OCI-LY1 (cell line): ENCODE data around the gene CD46.

Source experiments
- H2AFZ ChIP-seq: fragments of 200-600 bp; sonication (generic), shearing (Covaris generic); 2 replicates; pipeline ENCODE4 v1.6.0; 2014; ENCODE audit warnings: antibody characterized with exemption, mild to moderate bottlenecking, low read length
- H3F3A ChIP-seq: fragments of 200-600 bp; sonication (generic), shearing (Covaris generic); 2 replicates; pipeline ENCODE4 v1.6.0; 2014; ENCODE audit warnings: mild to moderate bottlenecking, antibody characterized with exemption, low read length, moderate library complexity; ENCODE audit not compliant: insufficient read depth
- H3K27ac ChIP-seq: fragments of 200-600 bp; sonication (generic); 2 replicates; pipeline ENCODE4 v1.5.1; 2014; ENCODE audit warnings: low read length, mixed run types, mild to moderate bottlenecking, low read depth; ENCODE audit not compliant: poor library complexity, severe bottlenecking
- H3K27me3 ChIP-seq: fragments of 200-600 bp; sonication (generic); 2 replicates; pipeline ENCODE4 v1.6.0; 2014; ENCODE audit warnings: antibody characterized with exemption, mild to moderate bottlenecking, low read length, moderate library complexity; ENCODE audit not compliant: insufficient read depth
- H3K36me3 ChIP-seq: fragments of 200-600 bp; sonication (generic); 2 replicates; pipeline ENCODE4 v1.6.1; 2014; ENCODE audit warnings: mild to moderate bottlenecking, antibody characterized with exemption, low read length, moderate library complexity, mixed read lengths; ENCODE audit not compliant: insufficient read depth
- H3K4me1 ChIP-seq: fragments of 200-600 bp; sonication (generic); 2 replicates; pipeline ENCODE4 v1.5.1; 2014; ENCODE audit warnings: mild to moderate bottlenecking, low read length, moderate library complexity; ENCODE audit not compliant: insufficient read depth, severe bottlenecking
- H3K4me2 ChIP-seq: fragments of 200-600 bp; sonication (generic), shearing (Covaris generic); 2 replicates; pipeline ENCODE4 v1.6.1; 2014; ENCODE audit warnings: low read length
- H3K4me3 ChIP-seq: fragments of 200-600 bp; sonication (generic); 2 replicates; pipeline ENCODE4 v1.5.1; 2014; ENCODE audit warnings: low read length, low read depth, mild to moderate bottlenecking, mixed read lengths; ENCODE audit not compliant: poor library complexity, severe bottlenecking
- H3K79me2 ChIP-seq: fragments of 200-600 bp; shearing (Covaris generic); 2 replicates; pipeline ENCODE4 v1.6.1; 2016; ENCODE audit warnings: mixed run types, low read length, mixed read lengths; ENCODE audit not compliant: insufficient read depth
- H3K9ac ChIP-seq: fragments of 200-600 bp; sonication (generic), shearing (Covaris generic); 2 replicates; pipeline ENCODE4 v1.6.1; 2014; ENCODE audit warnings: mild to moderate bottlenecking, low read length, mixed read lengths
- H3K9me2 ChIP-seq: fragments of 200-600 bp; sonication (generic), shearing (Covaris generic); 2 replicates; pipeline ENCODE4 v1.6.1; 2014; ENCODE audit warnings: low read depth, mild to moderate bottlenecking, low read length, mixed read lengths
- H3K9me3 ChIP-seq: fragments of 200-600 bp; shearing (Covaris generic); 2 replicates; pipeline ENCODE4 v1.6.1; 2014; ENCODE audit warnings: low read length, mixed read lengths
- H4K20me1 ChIP-seq: fragments of 200-600 bp; sonication (generic), shearing (Covaris generic); 2 replicates; pipeline ENCODE4 v1.6.0; 2016; ENCODE audit warnings: mild to moderate bottlenecking, low read length; ENCODE audit not compliant: insufficient read depth
- CTCF ChIP-seq: fragments of 200-600 bp; sonication (generic), shearing (Covaris generic); IDR thresholded peaks from 2 replicates; pipeline ENCODE4 v1.5.1; 2017; ENCODE audit warnings: mild to moderate bottlenecking, antibody characterized with exemption, low read length, moderate library complexity, mixed read lengths
- EZH2 ChIP-seq: fragments of 200-600 bp; sonication (generic), shearing (Covaris generic); IDR thresholded peaks from 2 replicates; pipeline ENCODE4 v1.8.0; 2017; ENCODE audit warnings: borderline replicate concordance, mixed run types, mild to moderate bottlenecking, antibody characterized with exemption, low read length, moderate library complexity, mixed read lengths

CD46 gene

GRCh38 chr1:207827488-207827830 is 75.6 kb downstream of the CD46 start:
- no peak for TF ChIP-seq EZH2
- no peak for TF ChIP-seq CTCF
- peaks cover 70% of the 10 kb centered on the region for H3K4me1 ChIP-seq

GRCh38 chr1:207828046-207828445 is 76.2 kb downstream of the CD46 start:
- no peaks in the 10 kb centered on the region for H3K36me3 ChIP-seq
- H3K79me2 ChIP-seq: 0 out of 2 replicates have a peak, but pooled peaks cover 7% of the 10 kb centered on the region

More at GRCh38 chr1:207827488-207827830, 75.6 kb downstream of the CD46 start:
- Histone ChIP-seq H3F3A (no peaks in the 10 kb centered on the region), H3K9me2 (no peaks in the 10 kb centered on the region), H3K4me2 (peak overlapping the region; percentile 89; the same call in 1 of the 2 replicates), H3K9ac (peak overlapping the region; percentile 68; the same call in 1 of the 2 replicates), H3K36me3 (no peaks in the 10 kb centered on the region), H3K9me3 (no peaks in the 10 kb centered on the region), H3K27me3 (no peaks in the 10 kb centered on the region), H3K27ac (peak overlapping the region; percentile 95), H4K20me1 (no peaks in the 10 kb centered on the region), H2AFZ (no peak overlapping the region), H3K79me2 (peaks cover 10% of the 10 kb centered on the region; the same call in 1 of the 2 replicates), H3K4me3 (no peak overlapping the region)

GRCh38 chr1:207828485-207829158 is 76.8 kb downstream of the CD46 start:
- H3K27ac ChIP-seq: peak overlapping the region; percentile 95

More at GRCh38 chr1:207828046-207828445, 76.2 kb downstream of the CD46 start:
- Histone ChIP-seq H3K4me2 (no peak overlapping the region; the same call in 1 of the 2 replicates), H3K9ac (peak overlapping the region; percentile 0; the same call in 1 of the 2 replicates), H3K9me2 (no peaks in the 10 kb centered on the region), H2AFZ (no peak overlapping the region), H3K9me3 (no peaks in the 10 kb centered on the region), H4K20me1 (no peaks in the 10 kb centered on the region), H3K27me3 (no peaks in the 10 kb centered on the region), H3K4me1 (peaks cover 74% of the 10 kb centered on the region), H3K4me3 (no peak overlapping the region), H3F3A (no peaks in the 10 kb centered on the region), H3K27ac (peak overlapping the region; percentile 95)
- TF ChIP-seq CTCF (no peak), EZH2 (no peak)

More at GRCh38 chr1:207828485-207829158, 76.8 kb downstream of the CD46 start:
- H3K79me2 ChIP-seq: 0 out of 2 replicates have a peak, but pooled peaks cover 4% of the 10 kb centered on the region
- no peak overlapping the region; the same call in 1 of the 2 replicates for H3K4me2 ChIP-seq
- H3K9me2 ChIP-seq: no peaks in the 10 kb centered on the region
- peak overlapping the region; percentile 0; the same call in 1 of the 2 replicates for H3K9ac ChIP-seq
- no peaks in the 10 kb centered on the region for H4K20me1 ChIP-seq
- no peak overlapping the region for H3K4me3 ChIP-seq
- H3K9me3 ChIP-seq: no peaks in the 10 kb centered on the region
- no peak overlapping the region for H2AFZ ChIP-seq
- no peaks in the 10 kb centered on the region for H3K27me3 ChIP-seq
- TF ChIP-seq CTCF: peak; percentile 83
- no peak for TF ChIP-seq EZH2
- no peaks in the 10 kb centered on the region for H3K36me3 ChIP-seq
- H3K4me1 ChIP-seq: peaks cover 71% of the 10 kb centered on the region
- no peaks in the 10 kb centered on the region for H3F3A ChIP-seq
